Suprapubic skin (tissue), 4 donors: ENCODE results near the gene RGL4. TPM values are rescaled to one million over a fixed set of nuclear protein-coding genes. Genes with fewer than 3 reads are reported as not detected.
"Not testable (repeated sequence)": the region's sequence is repeated elsewhere in the genome, so short reads cannot be mapped to it uniquely, and the experiment has no call there.

ENCODE experiments used
- DNase-seq, 2 donors: peaks; one replicate each; pipeline ENCODE4 v3.0.0-alpha.2; 2019; ENCODE audit warnings: low spot score in 2 of 2
- H3K27ac ChIP-seq: fragments of 200-600 bp; sonication (generic); one replicate; pipeline ENCODE4 v1.5.1; 2019
- H3K27me3 ChIP-seq: fragments of 200-600 bp; sonication (generic); one replicate; pipeline ENCODE4 v1.5.1; 2019
- H3K36me3 ChIP-seq: fragments of 200-600 bp; sonication (generic); one replicate; pipeline ENCODE4 v1.5.1; 2019
- H3K4me1 ChIP-seq: fragments of 200-600 bp; sonication (generic); one replicate; pipeline ENCODE4 v1.5.1; 2019
- H3K4me3 ChIP-seq: fragments of 200-600 bp; sonication (generic); one replicate; pipeline ENCODE4 v1.5.1; 2019; ENCODE audit warnings: mild to moderate bottlenecking
- H3K9me3 ChIP-seq: fragments of 200-600 bp; sonication (generic); one replicate; pipeline ENCODE4 v1.5.1; 2019
- EP300 ChIP-seq: sonication (generic); formaldehyde crosslinking; IDR thresholded peaks from one replicate; pipeline ENCODE4 v1.6.1; 2017; ENCODE audit warnings: antibody characterized with exemption
- POLR2A ChIP-seq, 2 donors: fragments of 450-650 bp; IDR thresholded peaks; one replicate each; pipeline ENCODE4 v1.6.1; 2017; ENCODE audit warnings: antibody characterized with exemption in 2 of 2, mild to moderate bottlenecking in 2 of 2, moderate library complexity in 2 of 2
- POLR2AphosphoS5 ChIP-seq, 3 donors: sonication (generic); formaldehyde crosslinking; IDR thresholded peaks; one replicate each; pipeline ENCODE4 v1.6.1; 2017; ENCODE audit warnings: antibody characterized with exemption in 3 of 3
- WGBS: methylation state at CpG from one replicate; pipeline ENCODE4 v1.1.5; 2018; 5-methylcytosine and 5-hydroxymethylcytosine counted together
- total RNA-seq, 4 donors: library from RNA; depleted of rRNA; stranded (reverse); fragments of >200 nt; gene quantifications; one replicate each; pipeline ENCODE4 v1.1.0, GENCODE V29; 2016
- TF ChIP-seq, protein P1 (sequence below), 2 donors: fragments of 200-600 bp in 1 of 2; fragments of 450-650 bp in 1 of 2; sonication (generic) in 1 of 2; IDR thresholded peaks; one replicate each; pipeline ENCODE4 v1.5.1; 2016 to 2019; ENCODE audit warnings: antibody characterized with exemption in 2 of 2, mild to moderate bottlenecking in 1 of 2, moderate library complexity in 1 of 2

The RGL4 gene
- total RNA-seq, 4 donors from 2014 or later: not detected

GRCh38 chr22:23673050-23673620, 17.7 kb upstream of the RGL4 start:
- Histone ChIP-seq H3K36me3 (no peaks in the 10 kb centered on the region), H3K9me3 (no peaks in the 10 kb centered on the region), H3K27me3 (no peaks in the 10 kb centered on the region), H3K4me3 (no peak overlapping the region), H3K4me1 (no peaks in the 10 kb centered on the region), H3K27ac (no peak overlapping the region)
- 95% methylated on average over 6 of the region's 7 CpGs for WGBS
- no peak for DNase-seq
- TF ChIP-seq EP300 (no peak), POLR2A (IDR thresholded peaks at IDR 0.05) (no peak), POLR2AphosphoS5 (IDR thresholded peaks at IDR 0.05) (no peak)
- TF ChIP-seq, protein P1, sequence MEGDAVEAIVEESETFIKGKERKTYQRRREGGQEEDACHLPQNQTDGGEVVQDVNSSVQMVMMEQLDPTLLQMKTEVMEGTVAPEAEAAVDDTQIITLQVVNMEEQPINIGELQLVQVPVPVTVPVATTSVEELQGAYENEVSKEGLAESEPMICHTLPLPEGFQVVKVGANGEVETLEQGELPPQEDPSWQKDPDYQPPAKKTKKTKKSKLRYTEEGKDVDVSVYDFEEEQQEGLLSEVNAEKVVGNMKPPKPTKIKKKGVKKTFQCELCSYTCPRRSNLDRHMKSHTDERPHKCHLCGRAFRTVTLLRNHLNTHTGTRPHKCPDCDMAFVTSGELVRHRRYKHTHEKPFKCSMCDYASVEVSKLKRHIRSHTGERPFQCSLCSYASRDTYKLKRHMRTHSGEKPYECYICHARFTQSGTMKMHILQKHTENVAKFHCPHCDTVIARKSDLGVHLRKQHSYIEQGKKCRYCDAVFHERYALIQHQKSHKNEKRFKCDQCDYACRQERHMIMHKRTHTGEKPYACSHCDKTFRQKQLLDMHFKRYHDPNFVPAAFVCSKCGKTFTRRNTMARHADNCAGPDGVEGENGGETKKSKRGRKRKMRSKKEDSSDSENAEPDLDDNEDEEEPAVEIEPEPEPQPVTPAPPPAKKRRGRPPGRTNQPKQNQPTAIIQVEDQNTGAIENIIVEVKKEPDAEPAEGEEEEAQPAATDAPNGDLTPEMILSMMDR (IDR thresholded peaks at IDR 0.05): no peak

- Histone ChIP-seq H3K27ac (no peak overlapping the region), H3K4me3 (no peak overlapping the region), H3K9me3 (no peaks in the 10 kb centered on the region), H3K4me1 (no peaks in the 10 kb centered on the region), H3K27me3 (no peaks in the 10 kb centered on the region), H3K36me3 (no peaks in the 10 kb centered on the region)
- 88% methylated on average over 24 of the region's 26 CpGs for whole genome bisulfite sequencing
- TF ChIP-seq POLR2A (IDR thresholded peaks at IDR 0.05) (no peak), POLR2AphosphoS5 (IDR thresholded peaks at IDR 0.05) (no peak), EP300 (no peak)
- TF ChIP-seq, protein P1 (IDR thresholded peaks at IDR 0.05): no peak
- DNase-seq: no peak
Measured at GRCh38 chr22:23673826-23674690, 16.8 kb upstream of the RGL4 start.

- not testable (repeated sequence) for H3K9me3 ChIP-seq, H3K4me1 ChIP-seq, H3K27ac ChIP-seq, H3K27me3 ChIP-seq, H3K36me3 ChIP-seq, H3K4me3 ChIP-seq
- DNase-seq: peak in 1 of 2 donors; percentile 25
- WGBS: 96% methylated on average over 6 of the region's 6 CpGs
Measured at GRCh38 chr22:23674886-23675501, 15.8 kb upstream of the RGL4 start.

DNA sequence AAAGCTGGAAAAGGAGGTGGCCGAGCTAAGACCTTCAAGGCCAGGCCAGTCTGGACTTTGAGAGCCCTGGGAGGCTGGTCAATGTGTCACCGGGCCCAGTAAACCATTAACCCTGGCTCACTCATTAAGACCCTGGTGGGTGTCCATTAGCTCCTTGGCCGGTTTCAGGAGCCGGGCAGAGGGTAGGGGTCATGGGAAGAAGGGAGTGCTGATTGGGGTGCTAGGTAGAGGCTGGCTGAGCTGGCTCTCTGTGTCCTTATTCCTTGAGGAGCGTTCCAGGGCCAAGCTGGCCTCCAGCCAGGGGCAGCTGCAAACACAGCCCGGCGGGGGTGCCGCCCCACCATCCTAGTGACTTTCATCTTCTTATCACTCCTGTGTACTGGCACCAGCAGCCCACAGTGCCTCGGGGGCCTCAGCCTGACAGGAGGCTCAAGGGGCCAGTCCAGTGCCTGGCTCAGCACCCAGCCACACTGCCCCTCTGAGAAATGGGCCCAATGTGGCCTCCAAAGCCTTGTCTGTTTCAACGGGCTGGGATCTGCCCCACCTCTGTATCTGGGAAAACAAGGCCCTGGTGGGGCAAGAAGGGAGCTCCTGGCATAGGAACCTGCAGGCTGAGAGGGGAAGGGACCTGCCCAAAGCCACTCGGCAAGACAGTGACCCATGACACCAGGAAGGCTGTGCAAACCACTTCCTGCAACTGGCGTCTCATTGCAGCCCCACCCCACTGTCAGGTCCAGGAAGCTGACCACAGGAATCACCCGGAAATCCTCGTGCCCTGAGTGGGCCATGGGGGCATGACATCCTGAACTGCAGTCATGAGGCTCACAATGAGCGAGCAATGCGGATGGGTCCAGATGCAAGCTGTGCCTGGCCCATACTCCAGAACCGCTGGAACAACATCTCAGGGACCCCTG, 15.1 kb upstream of the RGL4 start:
- no peaks in the 10 kb centered on the region for H3K4me1 ChIP-seq
- DNase-seq: peak; percentile 45 to 46
- 84% methylated on average over 5 of the region's 17 CpGs for WGBS
- H3K27ac ChIP-seq: no peak overlapping the region
- no peaks in the 10 kb centered on the region for H3K27me3 ChIP-seq
- H3K36me3 ChIP-seq: peaks cover 9% of the 10 kb centered on the region
- no peaks in the 10 kb centered on the region for H3K9me3 ChIP-seq
- H3K4me3 ChIP-seq: no peak overlapping the region
- TF ChIP-seq POLR2AphosphoS5 (IDR thresholded peaks at IDR 0.05) (no peak), EP300 (no peak)
- TF ChIP-seq, protein P1 (IDR thresholded peaks at IDR 0.05): no peak

GRCh38 chr22:23676841-23677700, 13.7 kb upstream of the RGL4 start:
- H3K9me3 ChIP-seq, H3K4me1 ChIP-seq, H3K27me3 ChIP-seq, H3K4me3 ChIP-seq, H3K27ac ChIP-seq: not testable (repeated sequence)
- DNase-seq: peak; percentile 29 to 64
- H3K36me3 ChIP-seq: peaks cover 20% of the 10 kb centered on the region
- WGBS: 98% methylated on average over 8 of the region's 12 CpGs
